Mesothelial cell of epicardium (in vitro differentiated cells): Measurements from ENCODE around the gene SLC38A8. TPM values are rescaled to one million over a fixed set of nuclear protein-coding genes. Genes with fewer than 3 reads are reported as not detected.
A peak's percentile ranks its signal among the peaks of the same experiment; 100 is the strongest.

ENCODE experiments used
- DNase-seq, 2 experiments: peaks; one replicate each; pipeline ENCODE4 v3.0.0; 2021; ENCODE audit warnings: low spot score in 2 of 2; ENCODE audit not compliant: unreplicated experiment in 2 of 2
- H3K27ac Mint-ChIP-seq: 2 replicates; pipeline ENCODE4 v1.8.0; 2021; ENCODE audit warnings: mixed read lengths
- H3K27me3 Mint-ChIP-seq: 2 replicates; pipeline ENCODE4 v1.8.0; 2021; ENCODE audit warnings: low read depth, mixed read lengths
- H3K36me3 Mint-ChIP-seq: 2 replicates; pipeline ENCODE4 v1.8.0; 2021; ENCODE audit warnings: mixed read lengths
- H3K4me1 Mint-ChIP-seq: 2 replicates; pipeline ENCODE4 v1.8.0; 2021; ENCODE audit warnings: mixed read lengths
- H3K4me3 Mint-ChIP-seq: 2 replicates; pipeline ENCODE4 v1.8.0; 2021; ENCODE audit warnings: mild to moderate bottlenecking, moderate library complexity, mixed read lengths
- H3K9me3 Mint-ChIP-seq: 2 replicates; pipeline ENCODE4 v1.8.0; 2021; ENCODE audit warnings: mixed read lengths
- total RNA-seq: library from RNA; stranded (reverse); gene quantifications from 3 replicates; pipeline ENCODE4 v1.2.1, GENCODE V29; 2021
- TF ChIP-seq, protein P1 (sequence below): fragments of 200-600 bp; sonication (generic); IDR thresholded peaks from one replicate; pipeline ENCODE4 v1.5.0; 2021; ENCODE audit warnings: antibody characterized with exemption; ENCODE audit not compliant: unreplicated experiment

SLC38A8 gene
- total RNA-seq, 1 donor from 2014 or later = not detected

DNA sequence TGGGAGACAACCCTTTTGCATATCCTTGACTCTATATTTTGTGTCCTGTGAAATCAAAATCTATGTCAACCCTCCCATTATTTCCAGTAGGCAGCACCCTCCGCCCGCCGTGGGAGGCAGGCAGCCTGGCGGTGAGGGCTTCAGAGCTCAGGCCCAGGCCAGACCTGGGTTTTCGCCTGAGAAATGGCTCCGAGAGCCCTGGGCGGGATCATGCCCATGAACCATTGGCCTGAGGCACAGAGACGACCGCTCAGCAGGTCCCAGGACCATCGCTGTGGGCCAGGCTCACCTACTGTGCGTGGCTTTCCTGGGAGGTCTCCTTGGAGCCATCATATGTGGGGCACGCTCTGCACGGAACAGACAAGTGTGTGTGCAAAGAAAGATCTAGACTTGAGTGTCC, 6.3 kb upstream of the SLC38A8 start:
- Mint-ChIP-seq H3K27me3 (peaks cover 9% of the 10 kb centered on the region), H3K36me3 (peaks cover 18% of the 10 kb centered on the region)
- TF ChIP-seq, protein P1, sequence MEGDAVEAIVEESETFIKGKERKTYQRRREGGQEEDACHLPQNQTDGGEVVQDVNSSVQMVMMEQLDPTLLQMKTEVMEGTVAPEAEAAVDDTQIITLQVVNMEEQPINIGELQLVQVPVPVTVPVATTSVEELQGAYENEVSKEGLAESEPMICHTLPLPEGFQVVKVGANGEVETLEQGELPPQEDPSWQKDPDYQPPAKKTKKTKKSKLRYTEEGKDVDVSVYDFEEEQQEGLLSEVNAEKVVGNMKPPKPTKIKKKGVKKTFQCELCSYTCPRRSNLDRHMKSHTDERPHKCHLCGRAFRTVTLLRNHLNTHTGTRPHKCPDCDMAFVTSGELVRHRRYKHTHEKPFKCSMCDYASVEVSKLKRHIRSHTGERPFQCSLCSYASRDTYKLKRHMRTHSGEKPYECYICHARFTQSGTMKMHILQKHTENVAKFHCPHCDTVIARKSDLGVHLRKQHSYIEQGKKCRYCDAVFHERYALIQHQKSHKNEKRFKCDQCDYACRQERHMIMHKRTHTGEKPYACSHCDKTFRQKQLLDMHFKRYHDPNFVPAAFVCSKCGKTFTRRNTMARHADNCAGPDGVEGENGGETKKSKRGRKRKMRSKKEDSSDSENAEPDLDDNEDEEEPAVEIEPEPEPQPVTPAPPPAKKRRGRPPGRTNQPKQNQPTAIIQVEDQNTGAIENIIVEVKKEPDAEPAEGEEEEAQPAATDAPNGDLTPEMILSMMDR = no peak

GRCh38 chr16:84048270-84048669, 5.7 kb upstream of the SLC38A8 start:
- no peak overlapping the region for H3K4me3 Mint-ChIP-seq
- peaks cover 11% of the 10 kb centered on the region for H3K4me1 Mint-ChIP-seq
- peaks cover 15% of the 10 kb centered on the region for H3K27me3 Mint-ChIP-seq
- no peak for DNase-seq
- H3K9me3 Mint-ChIP-seq = no peaks in the 10 kb centered on the region
- peaks cover 13% of the 10 kb centered on the region for H3K36me3 Mint-ChIP-seq
- no peak overlapping the region for H3K27ac Mint-ChIP-seq
- TF ChIP-seq, protein P1 = no peak

More for the DNA sequence above, 6.3 kb upstream of the SLC38A8 start:
- H3K27ac Mint-ChIP-seq = no peak overlapping the region
- no peaks in the 10 kb centered on the region for H3K9me3 Mint-ChIP-seq
- H3K4me1 Mint-ChIP-seq = peaks cover 5% of the 10 kb centered on the region
- no peak overlapping the region for H3K4me3 Mint-ChIP-seq
- no peak for DNase-seq

- Mint-ChIP-seq H3K4me3 (no peak overlapping the region), H3K27me3 (peaks cover 20% of the 10 kb centered on the region), H3K4me1 (peaks cover 16% of the 10 kb centered on the region), H3K36me3 (peaks cover 6% of the 10 kb centered on the region), H3K9me3 (no peaks in the 10 kb centered on the region), H3K27ac (no peak overlapping the region)
- DNase-seq = no peak
- TF ChIP-seq, protein P1 = no peak
Measured at GRCh38 chr16:84047626-84048025, 5.0 kb upstream of the SLC38A8 start.

- TF ChIP-seq, protein P1 = no peak
- peak in 1 of 2 experiments; percentile 2 for DNase-seq
- Mint-ChIP-seq H3K27me3 (peaks cover 25% of the 10 kb centered on the region), H3K4me3 (no peak overlapping the region), H3K9me3 (no peaks in the 10 kb centered on the region), H3K4me1 (peaks cover 16% of the 10 kb centered on the region), H3K36me3 (peaks cover 2% of the 10 kb centered on the region), H3K27ac (no peak overlapping the region)
Measured at GRCh38 chr16:84047206-84047605, 4.6 kb upstream of the SLC38A8 start.

- Mint-ChIP-seq H3K4me1 (peaks cover 16% of the 10 kb centered on the region), H3K36me3 (peaks cover 1% of the 10 kb centered on the region), H3K9me3 (no peaks in the 10 kb centered on the region), H3K27ac (no peak overlapping the region), H3K27me3 (peaks cover 36% of the 10 kb centered on the region), H3K4me3 (no peak overlapping the region)
- TF ChIP-seq, protein P1 = no peak
- DNase-seq = no peak
Measured at GRCh38 chr16:84045818-84046470, 3.3 kb upstream of the SLC38A8 start.
